Neural crest cell (in vitro differentiated cells): ENCODE results near the gene DUS2. TPM values are rescaled to one million over a fixed set of nuclear protein-coding genes. Genes with fewer than 3 reads are reported as not detected.

Source experiments
- DNase-seq: peaks from one replicate; pipeline ENCODE4 v3.0.0; 2021; ENCODE audit warnings: low read depth, mixed read lengths, low spot score
- H3K27ac Mint-ChIP-seq: one replicate; pipeline ENCODE4 v1.8.0; 2021; ENCODE audit warnings: mild to moderate bottlenecking, mixed read lengths; ENCODE audit not compliant: unreplicated experiment
- H3K27me3 Mint-ChIP-seq: 2 replicates; pipeline ENCODE4 v1.8.0; 2021; ENCODE audit warnings: low read depth, mild to moderate bottlenecking, mixed read lengths
- H3K36me3 Mint-ChIP-seq: 2 replicates; pipeline ENCODE4 v1.8.0; 2021; ENCODE audit warnings: low read depth, mild to moderate bottlenecking, mixed read lengths
- H3K4me1 Mint-ChIP-seq: 2 replicates; pipeline ENCODE4 v1.8.0; 2021; ENCODE audit warnings: mixed read lengths
- H3K4me3 Mint-ChIP-seq: one replicate; pipeline ENCODE4 v1.8.0; 2021; ENCODE audit warnings: mild to moderate bottlenecking, mixed read lengths
- H3K9me3 Mint-ChIP-seq: 2 replicates; pipeline ENCODE4 v1.8.0; 2021; ENCODE audit warnings: mixed read lengths
- total RNA-seq: library from RNA; stranded (reverse); gene quantifications from 2 replicates; pipeline ENCODE4 v1.2.1, GENCODE V29; 2021
- TF ChIP-seq, protein P1 (sequence below): fragments of 200-600 bp; sonication (generic); conservative IDR thresholded peaks from 2 replicates; pipeline ENCODE4 v1.5.0; 2021; ENCODE audit warnings: antibody characterized with exemption, mild to moderate bottlenecking

The DUS2 gene
- total RNA-seq, 1 donor from 2014 or later, result 28.4 TPM

- H3K27ac Mint-ChIP-seq, result no peak overlapping the region
- H3K36me3 Mint-ChIP-seq, result peaks cover 1% of the 10 kb centered on the region
- no peaks in the 10 kb centered on the region for H3K9me3 Mint-ChIP-seq
- peaks cover 17% of the 10 kb centered on the region for H3K4me1 Mint-ChIP-seq
- TF ChIP-seq, protein P1, sequence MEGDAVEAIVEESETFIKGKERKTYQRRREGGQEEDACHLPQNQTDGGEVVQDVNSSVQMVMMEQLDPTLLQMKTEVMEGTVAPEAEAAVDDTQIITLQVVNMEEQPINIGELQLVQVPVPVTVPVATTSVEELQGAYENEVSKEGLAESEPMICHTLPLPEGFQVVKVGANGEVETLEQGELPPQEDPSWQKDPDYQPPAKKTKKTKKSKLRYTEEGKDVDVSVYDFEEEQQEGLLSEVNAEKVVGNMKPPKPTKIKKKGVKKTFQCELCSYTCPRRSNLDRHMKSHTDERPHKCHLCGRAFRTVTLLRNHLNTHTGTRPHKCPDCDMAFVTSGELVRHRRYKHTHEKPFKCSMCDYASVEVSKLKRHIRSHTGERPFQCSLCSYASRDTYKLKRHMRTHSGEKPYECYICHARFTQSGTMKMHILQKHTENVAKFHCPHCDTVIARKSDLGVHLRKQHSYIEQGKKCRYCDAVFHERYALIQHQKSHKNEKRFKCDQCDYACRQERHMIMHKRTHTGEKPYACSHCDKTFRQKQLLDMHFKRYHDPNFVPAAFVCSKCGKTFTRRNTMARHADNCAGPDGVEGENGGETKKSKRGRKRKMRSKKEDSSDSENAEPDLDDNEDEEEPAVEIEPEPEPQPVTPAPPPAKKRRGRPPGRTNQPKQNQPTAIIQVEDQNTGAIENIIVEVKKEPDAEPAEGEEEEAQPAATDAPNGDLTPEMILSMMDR, result no peak
- no peak for DNase-seq
- no peak overlapping the region for H3K4me3 Mint-ChIP-seq
- no peaks in the 10 kb centered on the region for H3K27me3 Mint-ChIP-seq
Observed at GRCh38 chr16:68068926-68069325, 45.8 kb downstream of the DUS2 start.

GRCh38 chr16:68069511-68070248 lies 46.6 kb downstream of the DUS2 start:
- DNase-seq, result no peak
- Mint-ChIP-seq H3K27me3 (no peaks in the 10 kb centered on the region), H3K9me3 (no peaks in the 10 kb centered on the region), H3K27ac (no peak overlapping the region), H3K36me3 (peaks cover 4% of the 10 kb centered on the region), H3K4me1 (peaks cover 17% of the 10 kb centered on the region), H3K4me3 (no peak overlapping the region)
- TF ChIP-seq, protein P1, result no peak

GRCh38 chr16:68070249-68070730 lies 47.2 kb downstream of the DUS2 start:
- peaks cover 4% of the 10 kb centered on the region for H3K36me3 Mint-ChIP-seq
- H3K27me3 Mint-ChIP-seq, result no peaks in the 10 kb centered on the region
- no peak for DNase-seq
- H3K9me3 Mint-ChIP-seq, result no peaks in the 10 kb centered on the region
- H3K4me3 Mint-ChIP-seq, result no peak overlapping the region
- H3K4me1 Mint-ChIP-seq, result peaks cover 12% of the 10 kb centered on the region
- H3K27ac Mint-ChIP-seq, result no peak overlapping the region
- TF ChIP-seq, protein P1, result no peak

DNA sequence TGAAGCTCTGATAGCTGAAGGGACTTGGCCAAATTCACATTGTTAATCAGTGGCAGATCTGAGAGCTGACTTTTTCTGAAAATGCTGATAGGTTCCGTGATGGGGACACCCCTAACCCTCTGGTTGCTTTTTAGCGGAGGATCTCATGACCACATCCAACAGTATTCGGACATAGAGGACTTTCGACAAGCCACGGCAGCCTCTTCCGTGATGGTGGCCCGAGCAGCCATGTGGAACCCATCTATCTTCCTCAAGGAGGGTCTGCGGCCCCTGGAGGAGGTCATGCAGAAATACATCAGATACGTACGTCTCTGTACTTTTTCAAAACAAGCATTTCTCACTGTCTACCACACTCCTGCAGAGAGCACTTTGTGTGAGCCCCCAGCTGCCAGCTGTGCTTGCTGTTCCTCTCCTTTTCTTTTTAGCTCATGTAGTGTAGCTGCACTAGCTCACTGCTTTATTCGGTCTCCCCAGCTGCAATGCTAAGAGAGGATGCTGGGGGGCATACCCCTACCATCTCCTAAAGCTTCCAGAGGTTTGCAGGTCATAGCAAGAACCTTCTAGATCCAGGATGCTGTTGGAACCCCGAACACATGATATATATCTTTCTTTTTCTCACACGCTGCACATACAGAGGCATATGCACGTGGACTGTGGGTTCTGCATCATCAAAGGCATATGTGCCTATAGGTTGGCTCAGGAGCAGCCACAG lies 47.9 kb downstream of the DUS2 start:
- Mint-ChIP-seq H3K27ac (no peak overlapping the region), H3K9me3 (no peaks in the 10 kb centered on the region), H3K4me3 (no peak overlapping the region), H3K27me3 (no peaks in the 10 kb centered on the region), H3K4me1 (peaks cover 8% of the 10 kb centered on the region), H3K36me3 (peaks cover 4% of the 10 kb centered on the region)
- DNase-seq, result no peak
- TF ChIP-seq, protein P1, result no peak

DNA sequence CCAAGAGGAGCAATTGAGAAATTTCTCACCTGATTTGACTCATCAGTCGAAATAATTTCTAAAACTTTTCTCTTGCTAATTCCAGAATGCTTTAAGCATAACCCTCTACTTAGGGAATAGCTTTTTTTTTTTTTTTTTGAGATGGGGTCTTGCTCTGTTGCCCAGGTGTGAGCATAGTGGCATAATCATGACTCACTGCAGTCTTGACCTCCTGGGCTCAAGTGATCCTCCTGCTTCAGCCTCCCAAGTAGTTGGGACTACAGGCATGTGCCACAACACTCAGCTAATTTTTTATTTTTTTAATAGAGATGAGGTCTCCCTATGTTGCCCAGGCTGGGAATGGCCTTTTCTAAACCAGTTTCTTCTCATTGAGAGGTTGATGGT lies 48.4 kb downstream of the DUS2 start:
- H3K27me3 Mint-ChIP-seq, result no peaks in the 10 kb centered on the region
- H3K36me3 Mint-ChIP-seq, result peaks cover 7% of the 10 kb centered on the region
- H3K4me1 Mint-ChIP-seq, result peaks cover 3% of the 10 kb centered on the region
- no peak overlapping the region for H3K4me3 Mint-ChIP-seq
- no peaks in the 10 kb centered on the region for H3K9me3 Mint-ChIP-seq
- no peak for DNase-seq
- TF ChIP-seq, protein P1, result no peak
- no peak overlapping the region for H3K27ac Mint-ChIP-seq
